K562 (cell line): Measurements from ENCODE around the gene ASZ1. TPM values are rescaled to one million over a fixed set of nuclear protein-coding genes. Genes with fewer than 3 reads are reported as not detected.

Source experiments
- ATAC-seq: fragments of 200-7000 bp; cut with Tn5 transposase; 3 replicates; pipeline ENCODE4 v1.9.1; 2020; ENCODE audit warnings: moderate library complexity
- BruUV-seq: library from RNA; stranded (reverse); fragments of 400-500 nt; replicated peaks from 2 replicates; lab custom pipeline; 2021; lab: Mats Ljungman, UMichigan
- CTCF ChIA-PET: fragments of 300-600 bp; formaldehyde crosslinking; extraction: SDS; loops from one replicate; lab custom pipeline; 2021; ENCODE audit warnings: low intra/inter-chr PET ratio; lab: Yijun Ruan, JAX
- POLR2A ChIA-PET: fragments of 300-600, 350-650 bp; sonication (Branson Sonifier 250); formaldehyde crosslinking; extraction: SDS; loops from one replicate; lab custom pipeline; 2021; ENCODE audit warnings: antibody characterized with exemption, inconsistent platforms; lab: Yijun Ruan, JAX
- DNase-seq, 4 experiments: peaks; one replicate each; pipeline versions ENCODE4 v3.0.0 to v3.0.0-alpha.2; 2011 to 2018; ENCODE audit warnings: low spot score in 3 of 4, mixed read lengths in 3 of 4; ENCODE audit errors: extremely low read depth in 1 of 4
- FAIRE-seq: peaks from 2 replicates; lab custom pipeline; 2011; peaks lifted over from hg19 to GRCh38; lab: Jason Lieb, UNC
- H2AFZ ChIP-seq: 2 replicates; pipeline ENCODE4 v1.6.0; 2011; ENCODE audit warnings: low read depth, low read length, control low read depth, inconsistent platforms
- H3K27ac ChIP-seq: fragments of 200-600 bp; 3 replicates; pipeline ENCODE4 v1.8.0; 2011; ENCODE audit warnings: low read depth, mild to moderate bottlenecking, control low read depth, inconsistent platforms, low read length, moderate library complexity, mixed read lengths; ENCODE audit errors: extremely low read depth
- H3K27me3 ChIP-seq, 2 experiments: fragments of 300-600 bp in 1 of 2; 2 replicates in 1 of 2; 3 replicates in 1 of 2; pipeline versions ENCODE4 v1.6.0 to v1.8.0; 2011; ENCODE audit warnings: inconsistent platforms in 2 of 2, low read length in 2 of 2, mild to moderate bottlenecking in 1 of 2, mixed read lengths in 1 of 2, moderate library complexity in 1 of 2; ENCODE audit not compliant: control insufficient read depth in 2 of 2, insufficient read depth in 2 of 2
- H3K36me3 ChIP-seq: fragments of 300-600 bp; 3 replicates; pipeline ENCODE4 v1.8.0; 2011; ENCODE audit warnings: mild to moderate bottlenecking, low read length, inconsistent platforms; ENCODE audit not compliant: control insufficient read depth, insufficient read depth
- H3K4me1 ChIP-seq, 2 experiments: fragments of 200-600 bp in 1 of 2; replicated peaks in 1 of 2; 2 replicates in 1 of 2; 3 replicates in 1 of 2; pipeline versions ENCODE4 v1.5.1 to v1.8.0; 2011; ENCODE audit warnings: inconsistent platforms in 2 of 2, low read length in 2 of 2, mild to moderate bottlenecking in 1 of 2, mixed read lengths in 1 of 2, moderate library complexity in 1 of 2; ENCODE audit not compliant: control insufficient read depth in 2 of 2, insufficient read depth in 2 of 2
- H3K4me2 ChIP-seq: 2 replicates; pipeline ENCODE4 v1.6.1; 2011; ENCODE audit warnings: low read length, control low read depth, inconsistent platforms, mixed read lengths; ENCODE audit not compliant: insufficient read depth
- H3K4me3 ChIP-seq: fragments of 200-600 bp; sonication (generic), shearing (Covaris generic); 2 replicates; pipeline ENCODE4 v1.5.1; 2016; ENCODE audit warnings: control low read depth, inconsistent platforms
- H3K79me2 ChIP-seq: fragments of 200-600 bp; 3 replicates; pipeline ENCODE4 v1.8.0; 2011; ENCODE audit warnings: low read length, inconsistent platforms; ENCODE audit not compliant: control insufficient read depth, insufficient read depth
- H3K9ac ChIP-seq, 2 experiments: 2 replicates each; pipeline versions ENCODE4 v1.6.0 to v1.6.1; 2011; ENCODE audit warnings: low read depth in 2 of 2, low read length in 2 of 2, control low read depth in 1 of 2, inconsistent platforms in 1 of 2, mild to moderate bottlenecking in 1 of 2, mixed read lengths in 1 of 2; ENCODE audit not compliant: insufficient read depth in 1 of 2
- H3K9me1 ChIP-seq: one replicate; pipeline ENCODE4 v1.6.0; 2011; ENCODE audit warnings: inconsistent platforms, mild to moderate bottlenecking, low read length, moderate library complexity; ENCODE audit not compliant: control insufficient read depth, insufficient read depth
- H3K9me3 ChIP-seq: replicated peaks from 2 replicates; pipeline ENCODE4 v1.5.1; 2011; ENCODE audit warnings: low read depth, low read length, inconsistent platforms; ENCODE audit not compliant: control insufficient read depth, insufficient read depth
- H4K20me1 ChIP-seq: replicated peaks from 2 replicates; pipeline ENCODE4 v1.6.1; 2011; ENCODE audit warnings: low read length, inconsistent platforms, mixed read lengths; ENCODE audit not compliant: control insufficient read depth, insufficient read depth
- SNIP1 ChIP-seq: fragments of 450-650 bp; IDR thresholded peaks from 2 replicates; pipeline ENCODE4 v1.7.1; 2017; ENCODE audit warnings: low read depth, mild to moderate bottlenecking
- WGBS: fragments of 100-300 bp; shearing (Covaris generic); methylation state at CpG from one replicate; pipeline ENCODE4 v1.1.6; 2016; ENCODE audit warnings: low coverage, mixed read lengths; ENCODE audit not compliant: insufficient coverage; ENCODE audit errors: missing lambda C conversion rate; 5-methylcytosine and 5-hydroxymethylcytosine counted together
- in situ Hi-C: fragments of 300-500 bp; cut with MboI; formaldehyde crosslinking; loops from 4 replicates; pipeline ENCODE4 v1.15.0; 2018; ENCODE audit warnings: inconsistent platforms, mixed read lengths
- intact Hi-C: fragments of 100-400 bp; cut with micrococcal nuclease; formaldehyde crosslinking; loops from 2 replicates; pipeline ENCODE4 v1.14.2; 2022
- polyA plus RNA-seq, 8 experiments: library from polyadenylated mRNA; depleted of rRNA in 4 of 8; stranded (reverse) in 5 of 8; unstranded in 3 of 8; fragments of >200 nt; fragmentation: Nextera tagmentation in 2 of 8; fragmentation: Illumina TruSeq in 1 of 8; extraction: Ambion mirVana in 2 of 8; extraction: Trizol in 1 of 8; gene quantifications; 2 replicates each; pipeline versions ENCODE4 v1.2.1 to v1.2.3, GENCODE V29; 2011 to 2014; ENCODE audit warnings: inconsistent platforms in 1 of 8, missing spikeins in 1 of 8
- total RNA-seq, 7 experiments: library from RNA; depleted of rRNA in 6 of 7; stranded (reverse); fragments of >200 nt in 6 of 7; fragmentation: Illumina TruSeq in 2 of 7; extraction: Trizol in 2 of 7; gene quantifications; 2 replicates each; pipeline versions ENCODE4 v1.2.1 to v1.2.3, GENCODE V29; 2011 to 2021; ENCODE audit warnings: low replicate concordance in 1 of 7
- TF ChIP-seq, protein P1 (sequence below): sonication (generic); formaldehyde crosslinking; IDR thresholded peaks from 2 replicates; pipeline ENCODE4 v1.8.1; 2023; ENCODE audit warnings: missing genetic modification reagents, mild to moderate bottlenecking, borderline replicate concordance

The ASZ1 gene
- total and polyA plus RNA-seq, 9 of the 15 experiments (the other 6 are each of a cell fraction or from before 2014, with no cell fraction given): not detected

DNA sequence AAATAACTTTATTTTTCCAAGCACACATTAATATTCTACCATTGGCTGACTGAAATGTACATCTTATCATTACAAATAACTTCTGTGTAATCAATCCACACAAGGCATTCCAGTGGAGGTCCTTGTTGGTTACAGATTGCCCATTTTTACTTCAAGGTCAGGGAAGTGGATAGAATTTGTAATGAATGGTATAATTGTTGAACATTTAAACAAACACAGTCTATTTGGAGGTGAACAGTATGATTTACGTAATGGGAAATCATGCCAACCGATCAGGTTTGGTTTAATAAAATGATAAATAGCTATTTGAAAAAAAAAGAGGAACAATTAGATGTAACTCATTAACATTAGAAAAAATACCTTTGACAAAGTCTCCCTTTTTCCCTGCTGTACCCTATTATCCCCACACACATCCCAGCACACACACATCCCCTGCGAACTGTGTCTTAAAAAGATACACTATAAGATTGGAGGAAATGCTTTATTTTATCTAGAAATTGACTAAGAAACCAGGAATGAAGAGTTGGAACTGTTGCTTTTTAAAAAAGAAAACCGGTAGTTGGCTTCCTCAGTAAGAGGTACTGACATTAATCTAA lies 19.0 kb upstream of the ASZ1 start:
- no peaks in the 10 kb centered on the region for H4K20me1 ChIP-seq
- ChIA-PET CTCF (no interaction called here), POLR2A (interaction anchor here (0.6 kb wide), 1 partner anchor 14 kb away, joined by 3 read pairs; no protein-coding TSS in a partner anchor)
- DNase-seq: no peak
- no peak for ATAC-seq
- in situ Hi-C loops: no loop called here
- 1% methylated on average over 4 of the region's 4 CpGs for WGBS
- no peak overlapping the region for H3K4me3 ChIP-seq
- no peaks in the 10 kb centered on the region for H3K9me3 ChIP-seq
- H3K4me2 ChIP-seq: no peak overlapping the region
- no peak for TF ChIP-seq SNIP1
- TF ChIP-seq, protein P1, sequence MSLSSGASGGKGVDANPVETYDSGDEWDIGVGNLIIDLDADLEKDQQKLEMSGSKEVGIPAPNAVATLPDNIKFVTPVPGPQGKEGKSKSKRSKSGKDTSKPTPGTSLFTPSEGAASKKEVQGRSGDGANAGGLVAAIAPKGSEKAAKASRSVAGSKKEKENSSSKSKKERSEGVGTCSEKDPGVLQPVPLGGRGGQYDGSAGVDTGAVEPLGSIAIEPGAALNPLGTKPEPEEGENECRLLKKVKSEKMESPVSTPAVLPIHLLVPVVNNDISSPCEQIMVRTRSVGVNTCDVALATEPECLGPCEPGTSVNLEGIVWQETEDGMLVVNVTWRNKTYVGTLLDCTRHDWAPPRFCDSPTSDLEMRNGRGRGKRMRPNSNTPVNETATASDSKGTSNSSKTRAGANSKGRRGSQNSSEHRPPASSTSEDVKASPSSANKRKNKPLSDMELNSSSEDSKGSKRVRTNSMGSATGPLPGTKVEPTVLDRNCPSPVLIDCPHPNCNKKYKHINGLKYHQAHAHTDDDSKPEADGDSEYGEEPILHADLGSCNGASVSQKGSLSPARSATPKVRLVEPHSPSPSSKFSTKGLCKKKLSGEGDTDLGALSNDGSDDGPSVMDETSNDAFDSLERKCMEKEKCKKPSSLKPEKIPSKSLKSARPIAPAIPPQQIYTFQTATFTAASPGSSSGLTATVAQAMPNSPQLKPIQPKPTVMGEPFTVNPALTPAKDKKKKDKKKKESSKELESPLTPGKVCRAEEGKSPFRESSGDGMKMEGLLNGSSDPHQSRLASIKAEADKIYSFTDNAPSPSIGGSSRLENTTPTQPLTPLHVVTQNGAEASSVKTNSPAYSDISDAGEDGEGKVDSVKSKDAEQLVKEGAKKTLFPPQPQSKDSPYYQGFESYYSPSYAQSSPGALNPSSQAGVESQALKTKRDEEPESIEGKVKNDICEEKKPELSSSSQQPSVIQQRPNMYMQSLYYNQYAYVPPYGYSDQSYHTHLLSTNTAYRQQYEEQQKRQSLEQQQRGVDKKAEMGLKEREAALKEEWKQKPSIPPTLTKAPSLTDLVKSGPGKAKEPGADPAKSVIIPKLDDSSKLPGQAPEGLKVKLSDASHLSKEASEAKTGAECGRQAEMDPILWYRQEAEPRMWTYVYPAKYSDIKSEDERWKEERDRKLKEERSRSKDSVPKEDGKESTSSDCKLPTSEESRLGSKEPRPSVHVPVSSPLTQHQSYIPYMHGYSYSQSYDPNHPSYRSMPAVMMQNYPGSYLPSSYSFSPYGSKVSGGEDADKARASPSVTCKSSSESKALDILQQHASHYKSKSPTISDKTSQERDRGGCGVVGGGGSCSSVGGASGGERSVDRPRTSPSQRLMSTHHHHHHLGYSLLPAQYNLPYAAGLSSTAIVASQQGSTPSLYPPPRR (CRISPR knock-in tag): no peak
- no peak overlapping the region for H3K9ac ChIP-seq
- no peak overlapping the region for H2AFZ ChIP-seq
- no peaks in the 10 kb centered on the region for H3K36me3 ChIP-seq
- no TSS peak for BruUV-seq
- H3K79me2 ChIP-seq: no peaks in the 10 kb centered on the region
- no peaks in the 10 kb centered on the region for H3K4me1 ChIP-seq
- H3K27me3 ChIP-seq: no peaks in the 10 kb centered on the region
- no peaks in the 10 kb centered on the region for H3K9me1 ChIP-seq
- H3K27ac ChIP-seq: no peak overlapping the region
- FAIRE-seq: no peak
- intact Hi-C loops: no loop called here
